HAP-1 (cell line): ENCODE results near the gene DNMT3A.

Experiments used
- DNase-seq, 2 experiments: peaks; one replicate each; pipeline ENCODE4 v3.0.0-alpha.2; 2016 to 2020; ENCODE audit warnings: low spot score in 2 of 2
- H3K27me3 ChIP-seq: fragments of 250-450 bp; sonication (Bioruptor Pico); 2 replicates; pipeline ENCODE4 v1.5.1; 2020; ENCODE audit warnings: low read depth, mild to moderate bottlenecking, moderate library complexity
- H3K36me3 ChIP-seq: fragments of 250-450 bp; sonication (Bioruptor Pico); replicated peaks from 2 replicates; pipeline ENCODE4 v1.5.1; 2020; ENCODE audit warnings: mild to moderate bottlenecking
- H3K4me1 ChIP-seq: fragments of 250-450 bp; sonication (Bioruptor Pico); 2 replicates; pipeline ENCODE4 v1.5.1; 2020; ENCODE audit warnings: mild to moderate bottlenecking
- H3K4me3 ChIP-seq: fragments of 250-450 bp; sonication (Bioruptor Pico); 2 replicates; pipeline ENCODE4 v1.5.1; 2020; ENCODE audit warnings: mild to moderate bottlenecking, moderate library complexity
- H3K9me3 ChIP-seq: fragments of 250-450 bp; sonication (Bioruptor Pico); 2 replicates; pipeline ENCODE4 v1.5.1; 2020; ENCODE audit warnings: mild to moderate bottlenecking, moderate library complexity
- in situ Hi-C: fragments of 300-500 bp; cut with MboI; formaldehyde crosslinking; loops from 3 replicates; pipeline ENCODE4 v1.14.3; 2020; ENCODE audit warnings: low sequenced_read_pairs, inconsistent platforms, mixed read lengths

DNMT3A gene

GRCh38 chr2:25250331-25251070, 91.2 kb downstream of the DNMT3A start:
- DNase-seq = no peak
- Histone ChIP-seq H3K9me3 (no peaks in the 10 kb centered on the region), H3K4me1 (no peaks in the 10 kb centered on the region), H3K4me3 (no peak overlapping the region), H3K27me3 (no peaks in the 10 kb centered on the region), H3K36me3 (peaks cover 6% of the 10 kb centered on the region)
- in situ Hi-C loops = no loop called here

GRCh38 chr2:25249785-25250184, 91.9 kb downstream of the DNMT3A start:
- DNase-seq = no peak
- Histone ChIP-seq H3K4me3 (no peak overlapping the region), H3K4me1 (no peaks in the 10 kb centered on the region), H3K9me3 (no peaks in the 10 kb centered on the region), H3K36me3 (peaks cover 7% of the 10 kb centered on the region), H3K27me3 (no peaks in the 10 kb centered on the region)
- in situ Hi-C loops = no loop called here

- Histone ChIP-seq H3K4me3 (no peak overlapping the region), H3K9me3 (no peaks in the 10 kb centered on the region), H3K4me1 (no peaks in the 10 kb centered on the region), H3K36me3 (peaks cover 7% of the 10 kb centered on the region), H3K27me3 (no peaks in the 10 kb centered on the region)
- in situ Hi-C loops = no loop called here
- no peak for DNase-seq
These were observed 93.8 kb downstream of the DNMT3A start for GRCh38 chr2:25247792-25248512.

- no peaks in the 10 kb centered on the region for H3K4me1 ChIP-seq
- no peaks in the 10 kb centered on the region for H3K9me3 ChIP-seq
- no peak for DNase-seq
- in situ Hi-C loops = no loop called here
- H3K27me3 ChIP-seq = no peaks in the 10 kb centered on the region
- H3K4me3 ChIP-seq = no peak overlapping the region
- H3K36me3 ChIP-seq = peaks cover 7% of the 10 kb centered on the region
These were observed 95.0 kb downstream of the DNMT3A start for GRCh38 chr2:25246558-25247290.

GRCh38 chr2:25246001-25246400, 95.7 kb downstream of the DNMT3A start:
- Histone ChIP-seq H3K4me1 (no peaks in the 10 kb centered on the region), H3K9me3 (no peaks in the 10 kb centered on the region), H3K4me3 (no peak overlapping the region), H3K27me3 (no peaks in the 10 kb centered on the region), H3K36me3 (peaks cover 10% of the 10 kb centered on the region)
- in situ Hi-C loops = no loop called here
- no peak for DNase-seq

- H3K36me3 ChIP-seq = peaks cover 12% of the 10 kb centered on the region
- in situ Hi-C loops = no loop called here
- DNase-seq = no peak
- H3K9me3 ChIP-seq = no peaks in the 10 kb centered on the region
- no peaks in the 10 kb centered on the region for H3K27me3 ChIP-seq
- no peak overlapping the region for H3K4me3 ChIP-seq
- H3K4me1 ChIP-seq = no peaks in the 10 kb centered on the region
These were observed 96.6 kb downstream of the DNMT3A start for GRCh38 chr2:25245141-25245540.

GRCh38 chr2:25243995-25244394, 97.7 kb downstream of the DNMT3A start:
- DNase-seq = no peak
- in situ Hi-C loops = no loop called here
- no peaks in the 10 kb centered on the region for H3K27me3 ChIP-seq
- no peaks in the 10 kb centered on the region for H3K9me3 ChIP-seq
- no peak overlapping the region for H3K4me3 ChIP-seq
- peaks cover 14% of the 10 kb centered on the region for H3K36me3 ChIP-seq
- no peaks in the 10 kb centered on the region for H3K4me1 ChIP-seq

GRCh38 chr2:25241452-25241851, 100.3 kb downstream of the DNMT3A start:
- Histone ChIP-seq H3K27me3 (no peaks in the 10 kb centered on the region), H3K4me1 (no peaks in the 10 kb centered on the region), H3K4me3 (no peak overlapping the region), H3K9me3 (no peaks in the 10 kb centered on the region), H3K36me3 (peaks cover 14% of the 10 kb centered on the region)
- DNase-seq = no peak
- in situ Hi-C loops = no loop called here

GRCh38 chr2:25240636-25241035, 101.1 kb downstream of the DNMT3A start:
- in situ Hi-C loops = no loop called here
- H3K36me3 ChIP-seq = peaks cover 9% of the 10 kb centered on the region

GRCh38 chr2:25238920-25239319, 102.8 kb downstream of the DNMT3A start:
- DNase-seq = no peak
- Histone ChIP-seq H3K36me3 (peaks cover 6% of the 10 kb centered on the region; the same call in 1 of the 2 replicates), H3K9me3 (no peaks in the 10 kb centered on the region), H3K27me3 (no peaks in the 10 kb centered on the region), H3K4me3 (no peak overlapping the region), H3K4me1 (no peaks in the 10 kb centered on the region)
- in situ Hi-C loops = no loop called here

More at GRCh38 chr2:25240636-25241035, 101.1 kb downstream of the DNMT3A start:
- Histone ChIP-seq H3K4me1 (no peaks in the 10 kb centered on the region), H3K4me3 (no peak overlapping the region), H3K27me3 (no peaks in the 10 kb centered on the region), H3K9me3 (no peaks in the 10 kb centered on the region)
- no peak for DNase-seq

GRCh38 chr2:25237764-25238163, 104.0 kb downstream of the DNMT3A start:
- Histone ChIP-seq H3K4me3 (no peak overlapping the region), H3K27me3 (no peaks in the 10 kb centered on the region), H3K4me1 (no peaks in the 10 kb centered on the region), H3K9me3 (no peaks in the 10 kb centered on the region), H3K36me3 (peaks cover 6% of the 10 kb centered on the region; the same call in 1 of the 2 replicates)
- in situ Hi-C loops = no loop called here
- no peak for DNase-seq

GRCh38 chr2:25236736-25237135, 105.0 kb downstream of the DNMT3A start:
- no peaks in the 10 kb centered on the region for H3K4me1 ChIP-seq
- H3K27me3 ChIP-seq = no peaks in the 10 kb centered on the region
- H3K4me3 ChIP-seq = no peak overlapping the region
- DNase-seq = no peak
- in situ Hi-C loops = no loop called here
- H3K36me3 ChIP-seq = peaks cover 6% of the 10 kb centered on the region; the same call in 1 of the 2 replicates
- H3K9me3 ChIP-seq = no peaks in the 10 kb centered on the region

GRCh38 chr2:25234738-25235137, 107.0 kb downstream of the DNMT3A start:
- H3K36me3 ChIP-seq = no peaks in the 10 kb centered on the region
- DNase-seq = no peak
- no peak overlapping the region for H3K4me3 ChIP-seq
- no peaks in the 10 kb centered on the region for H3K27me3 ChIP-seq
- no peaks in the 10 kb centered on the region for H3K4me1 ChIP-seq
- H3K9me3 ChIP-seq = no peaks in the 10 kb centered on the region
- in situ Hi-C loops = no loop called here
